Epithelial cell of esophagus (primary cell): ENCODE data around the gene ZNF407.

Experiments used
- DNase-seq: peaks from one replicate; pipeline ENCODE4 v3.0.0; 2010; ENCODE audit warnings: low read depth
- H3K4me3 ChIP-seq: 2 replicates; pipeline ENCODE4 v1.5.1; 2011; ENCODE audit warnings: mild to moderate bottlenecking, low read length, control low read depth
- CTCF ChIP-seq: IDR thresholded peaks from 2 replicates; pipeline ENCODE4 v1.5.1; 2011; ENCODE audit warnings: low read depth, mild to moderate bottlenecking, low read length, control low read depth, inconsistent platforms; ENCODE audit not compliant: insufficient read depth; ENCODE audit errors: missing control alignments

The ZNF407 gene

GRCh38 chr18:74788657-74789056, 191.0 kb downstream of the ZNF407 start:
- no peak for TF ChIP-seq CTCF
- no peak for DNase-seq

GRCh38 chr18:74789078-74789477, 191.4 kb downstream of the ZNF407 start:
- H3K4me3 ChIP-seq, result no peak overlapping the region
- TF ChIP-seq CTCF, result no peak

More at GRCh38 chr18:74788657-74789056, 191.0 kb downstream of the ZNF407 start:
- H3K4me3 ChIP-seq, result no peak overlapping the region

GRCh38 chr18:74790451-74790850, 192.8 kb downstream of the ZNF407 start:
- TF ChIP-seq CTCF, result no peak
- H3K4me3 ChIP-seq, result no peak overlapping the region
- DNase-seq, result no peak

More at GRCh38 chr18:74789078-74789477, 191.4 kb downstream of the ZNF407 start:
- no peak for DNase-seq

- no peak for TF ChIP-seq CTCF
- no peak for DNase-seq
- H3K4me3 ChIP-seq, result no peak overlapping the region
Observed at GRCh38 chr18:74791501-74792194, 194.0 kb downstream of the ZNF407 start.

GRCh38 chr18:74793746-74794145, 196.1 kb downstream of the ZNF407 start:
- TF ChIP-seq CTCF, result no peak
- DNase-seq, result no peak
- no peak overlapping the region for H3K4me3 ChIP-seq

- no peak for DNase-seq
- no peak overlapping the region for H3K4me3 ChIP-seq
- TF ChIP-seq CTCF, result no peak
Observed at GRCh38 chr18:74795751-74796150, 198.1 kb downstream of the ZNF407 start.

- DNase-seq, result no peak
- TF ChIP-seq CTCF, result no peak
- H3K4me3 ChIP-seq, result no peak overlapping the region
Observed at GRCh38 chr18:74796211-74796610, 198.5 kb downstream of the ZNF407 start.
